NCI-H187 treated with DMSO at 0.1 percent for 48 hours (cell line): ENCODE data around the gene GLTP.

Source experiments
- DNase-seq: peaks from one replicate; lab custom pipeline; 2025; lab: John Stamatoyannopoulos, UW

GLTP gene

DNA sequence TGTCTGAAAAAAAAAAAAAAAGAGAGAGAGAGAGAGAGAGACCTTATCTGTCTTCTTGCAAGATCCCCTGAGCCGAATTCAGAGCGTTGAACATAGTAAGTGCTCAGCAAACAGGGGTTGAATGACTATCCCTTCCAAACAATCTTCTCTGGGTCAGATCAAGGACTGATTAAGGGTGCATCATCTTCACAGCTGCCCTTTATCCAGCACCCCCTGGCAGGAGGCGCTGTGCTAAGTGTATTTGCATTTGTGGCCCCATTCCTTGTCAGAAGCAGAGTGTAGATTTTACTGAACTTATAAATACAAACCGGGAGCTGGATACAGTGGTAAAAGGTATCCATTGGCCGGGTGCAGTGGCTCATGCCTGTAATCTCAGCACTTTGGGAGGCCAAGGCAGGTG, 38.3 kb downstream of the GLTP start:
- no peak for DNase-seq

DNA sequence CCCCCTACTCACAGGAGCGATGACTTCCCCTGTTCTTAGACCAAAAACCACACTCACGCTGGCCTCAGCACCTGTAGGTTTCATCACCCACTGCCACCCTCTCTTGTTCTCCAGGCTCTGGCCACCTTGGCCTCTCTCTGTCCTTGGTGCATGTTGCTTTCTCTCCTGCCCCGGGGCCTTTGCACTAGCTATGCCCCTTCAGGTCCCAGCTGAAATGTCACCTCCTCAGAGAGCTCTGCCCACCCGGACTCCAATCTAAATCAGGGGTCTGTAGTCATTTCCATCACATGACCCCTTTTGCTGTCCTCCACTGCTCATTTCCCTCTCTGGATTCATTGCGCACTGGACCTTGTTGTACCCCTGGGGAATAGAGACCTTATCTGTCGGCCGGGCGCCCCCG, 39.0 kb downstream of the GLTP start:
- no peak for DNase-seq

DNA sequence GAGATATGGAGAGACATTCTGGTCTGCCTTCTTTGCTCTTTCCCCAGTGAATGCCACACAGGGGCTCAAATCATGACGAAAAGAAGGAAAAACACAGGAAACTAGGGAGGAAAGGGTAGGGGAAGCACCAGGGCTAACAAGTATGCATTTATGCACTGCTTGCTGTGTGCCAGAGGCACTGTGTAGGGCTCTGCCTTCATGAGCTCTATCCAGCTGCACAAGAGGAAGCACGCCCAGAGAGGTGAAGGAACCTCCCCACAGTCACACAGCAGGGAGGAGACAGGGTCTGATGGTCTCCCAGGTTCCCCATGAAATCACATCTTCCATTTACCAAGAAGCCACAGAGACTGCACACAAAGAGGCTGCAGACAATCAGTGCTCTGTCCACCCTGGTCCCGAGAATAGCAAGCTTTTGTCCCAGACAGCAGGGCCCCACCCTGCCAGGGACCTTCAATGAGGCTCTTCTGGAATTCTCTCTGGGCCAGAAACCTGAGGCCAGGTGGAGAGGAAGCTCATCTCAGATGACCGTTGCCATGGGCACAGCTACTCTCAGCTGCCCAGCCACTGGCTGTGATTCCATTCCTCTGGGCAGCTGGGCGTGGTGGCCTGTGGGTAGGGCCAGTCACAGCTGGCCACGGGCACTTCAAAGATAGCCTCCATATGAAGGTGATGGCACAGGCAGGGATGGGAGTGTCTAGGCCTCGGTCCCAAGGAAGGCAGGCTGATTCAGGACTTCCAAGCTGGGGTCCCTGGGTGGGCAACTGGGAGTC, 39.9 kb downstream of the GLTP start:
- peak; percentile 45 for DNase-seq

DNA sequence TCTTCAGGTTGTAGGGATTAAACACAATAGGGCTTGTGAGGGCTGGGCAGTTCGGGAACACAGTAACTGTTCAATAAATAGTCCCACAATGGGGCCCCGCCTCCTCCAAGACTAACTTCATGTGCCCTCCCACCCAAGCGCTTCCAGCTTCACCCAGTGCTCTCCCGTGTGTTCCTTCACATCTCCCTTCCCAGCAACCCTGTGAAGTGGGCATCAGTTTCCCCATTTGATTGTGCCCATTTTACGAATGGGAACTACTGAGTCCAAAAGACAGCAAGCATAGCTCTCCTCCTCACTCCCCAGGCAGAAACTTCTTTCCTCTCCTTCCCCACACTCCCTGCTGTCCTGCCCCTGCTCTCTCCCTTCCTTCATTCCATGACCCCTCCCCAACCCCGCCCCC, 40.9 kb downstream of the GLTP start:
- no peak for DNase-seq

DNA sequence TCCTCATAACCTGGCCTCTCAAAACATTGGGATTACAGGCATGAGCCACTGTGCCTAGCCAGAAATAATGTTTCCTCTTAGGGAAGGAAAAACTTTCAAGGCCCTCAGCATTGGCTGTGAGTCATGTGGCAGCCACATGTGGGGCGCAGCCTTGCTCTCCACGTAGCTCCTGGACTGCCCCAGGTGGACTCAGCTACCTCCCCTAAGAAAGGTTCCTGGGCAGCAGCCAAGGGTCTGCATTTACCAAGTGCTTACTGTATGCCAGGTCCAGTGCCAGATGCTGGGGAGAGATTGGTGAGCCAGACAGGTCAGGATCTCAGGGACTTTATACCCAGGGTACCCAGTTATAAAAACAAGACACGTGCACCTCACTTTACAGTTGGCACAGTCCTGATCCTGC, 43.4 kb downstream of the GLTP start:
- no peak for DNase-seq

DNA sequence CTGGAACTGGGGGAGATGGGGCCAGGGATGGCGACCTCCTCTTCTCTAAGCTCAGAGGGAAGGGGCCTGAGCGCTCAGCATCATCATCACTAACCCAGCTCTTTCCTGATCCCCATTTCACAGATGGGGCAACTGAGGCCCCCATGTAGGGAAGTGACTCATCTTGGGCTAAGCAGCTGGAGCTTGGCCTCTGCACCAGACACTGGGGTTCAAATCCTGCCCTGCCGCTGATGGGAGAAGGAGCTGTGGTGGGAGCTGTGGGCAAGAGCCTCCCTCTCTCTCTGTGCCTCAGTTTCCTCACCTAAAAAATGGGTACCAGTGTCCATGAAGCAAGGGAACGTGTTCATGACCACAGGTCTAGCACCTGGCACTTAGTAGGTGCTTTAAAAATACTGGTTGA, 44.5 kb downstream of the GLTP start:
- DNase-seq, result no peak

DNA sequence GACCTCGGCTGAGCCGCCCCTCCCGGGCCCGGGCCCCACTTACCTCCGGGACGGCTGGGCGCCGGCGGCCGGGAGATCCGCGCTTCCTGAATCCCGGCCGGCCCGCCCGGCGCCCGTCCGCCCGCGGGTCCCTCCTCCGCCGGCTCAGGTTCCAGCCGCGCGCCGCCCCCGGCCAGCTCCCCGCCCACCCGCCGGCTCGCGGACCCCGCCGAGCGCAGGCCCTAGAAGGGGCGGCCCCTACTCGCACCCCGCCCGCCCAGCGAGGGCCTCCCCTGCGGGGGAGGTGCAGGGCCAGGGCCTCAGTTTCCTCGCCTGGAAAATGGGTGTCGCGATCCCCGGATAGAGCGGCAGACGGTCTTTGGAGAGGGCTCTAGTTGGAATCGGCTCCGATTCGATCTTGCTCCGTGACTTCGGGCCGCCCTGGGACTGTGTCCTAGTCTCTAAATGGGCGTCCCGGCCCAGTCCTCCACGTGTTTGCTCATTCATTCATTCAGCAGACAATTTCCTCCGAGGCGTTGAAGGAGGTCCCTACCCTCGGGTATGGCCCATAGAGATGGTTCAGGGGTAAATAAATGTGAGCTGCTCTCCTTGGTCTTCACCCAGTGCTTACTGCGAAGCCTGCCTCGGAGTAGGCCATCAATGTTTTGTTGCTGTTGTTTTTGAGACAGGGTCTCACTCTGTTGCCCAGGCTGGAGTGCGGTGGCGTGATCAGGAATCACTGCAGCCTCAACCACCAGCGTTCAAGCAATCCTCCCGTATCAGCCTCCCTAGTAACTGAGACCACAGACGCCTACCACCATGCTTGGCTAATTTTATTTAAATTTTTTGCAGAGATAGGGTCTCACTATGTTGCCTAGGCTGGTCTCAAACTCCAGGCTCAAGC, 46.8 kb downstream of the GLTP start, which contains the start of gene TRPV4:
Gene TRPV4 (minus strand): TSS at position 92 of the 883 bp plus-strand sequence. CDS start 18,602 bp downstream, outside the sequence.
- no peak for DNase-seq

DNA sequence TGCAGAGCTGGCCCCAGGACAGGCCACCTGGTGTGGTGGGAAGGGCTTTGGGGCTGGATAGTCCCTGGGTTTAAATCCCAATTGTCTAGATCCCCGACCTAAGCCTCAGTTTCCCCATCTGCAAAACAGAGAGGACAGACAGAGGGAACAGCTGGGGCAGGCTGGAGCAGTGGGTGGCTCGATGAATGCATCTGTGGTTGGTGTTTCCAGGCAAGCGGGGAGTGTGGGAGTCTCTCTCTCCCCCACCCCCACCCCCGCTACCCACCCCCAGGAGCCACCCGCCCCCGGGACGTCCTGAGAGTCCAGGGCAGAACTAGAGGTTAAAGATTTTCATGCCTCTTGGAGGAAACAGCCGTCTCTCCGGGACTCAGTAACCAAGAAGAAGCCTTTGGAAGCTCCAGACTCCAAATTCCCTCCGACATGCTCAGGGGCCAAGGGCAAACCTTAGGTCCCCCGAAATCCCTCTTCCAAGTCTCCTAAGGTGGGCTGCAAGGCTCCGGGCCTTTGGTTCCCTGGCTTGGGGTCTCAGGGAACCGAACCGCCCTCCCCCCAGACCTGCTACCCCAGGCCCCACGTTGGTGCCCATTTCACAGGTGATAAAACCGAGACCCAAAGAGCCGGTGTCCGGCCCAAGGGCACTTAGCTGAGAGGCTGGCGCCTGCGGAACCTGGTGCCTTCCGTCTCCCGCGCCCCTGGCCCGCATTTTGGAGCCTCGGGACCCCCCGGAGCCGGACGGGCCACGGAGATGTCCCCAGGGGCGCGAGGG, 47.6 kb downstream of the GLTP start:
- DNase-seq, result no peak

DNA sequence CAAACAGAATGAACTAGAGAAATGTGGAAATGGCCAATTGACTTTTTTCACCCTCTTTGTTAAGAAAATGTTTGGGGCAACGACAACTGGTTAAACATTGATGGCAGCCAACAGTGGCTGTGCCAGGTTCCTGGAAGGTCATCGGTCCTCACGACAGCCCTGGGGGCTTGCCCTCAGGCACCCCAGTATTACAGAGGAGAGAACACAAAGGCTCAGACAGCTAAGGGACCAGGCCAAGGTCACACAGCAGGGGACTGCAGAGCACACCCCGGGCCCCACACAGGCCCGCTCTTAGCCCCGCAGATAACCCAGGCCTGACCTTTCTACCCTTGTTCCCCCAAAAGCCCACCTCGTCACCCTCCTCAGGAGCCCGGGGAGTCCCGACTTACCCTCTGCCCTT, 48.4 kb downstream of the GLTP start:
- no peak for DNase-seq

DNA sequence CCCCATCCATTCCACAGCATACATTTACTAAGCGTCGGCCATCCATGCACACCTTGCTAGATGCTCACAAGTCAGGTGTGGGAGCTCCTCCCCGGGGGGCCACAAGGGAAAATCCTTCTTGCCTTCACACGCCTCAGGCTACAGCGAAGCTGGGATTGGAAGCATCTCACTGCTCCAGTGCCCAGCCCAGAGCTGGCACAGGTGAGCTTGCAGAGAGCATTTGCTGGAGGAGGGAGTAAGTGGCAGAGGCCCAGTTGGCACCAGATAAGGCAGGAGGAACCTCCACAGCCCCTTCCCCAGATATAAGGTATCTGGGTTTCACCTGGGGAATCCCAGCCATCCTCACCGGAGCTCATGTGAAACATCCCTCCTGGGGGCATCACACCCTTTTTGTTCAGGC, 49.0 kb downstream of the GLTP start:
- DNase-seq, result no peak

DNA sequence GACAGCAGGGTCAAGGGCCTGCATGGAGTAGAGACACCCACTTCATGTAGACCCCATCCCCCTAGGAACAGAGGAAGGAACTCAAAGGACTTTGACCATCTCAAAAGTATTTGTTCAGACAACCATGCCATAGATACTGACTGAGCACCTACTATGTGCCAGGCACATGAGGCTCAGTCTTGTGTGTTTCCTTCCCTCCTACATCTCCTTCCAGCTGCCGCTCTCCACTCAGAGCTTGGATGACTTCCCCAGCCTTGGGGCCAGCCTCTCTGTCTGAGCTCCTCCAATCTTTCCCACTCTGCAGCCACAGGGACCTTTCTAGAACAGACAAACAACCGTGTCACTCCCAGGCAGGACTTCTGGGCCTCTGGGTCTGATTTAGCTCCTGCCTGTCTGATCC, 49.6 kb downstream of the GLTP start:
- DNase-seq, result no peak

DNA sequence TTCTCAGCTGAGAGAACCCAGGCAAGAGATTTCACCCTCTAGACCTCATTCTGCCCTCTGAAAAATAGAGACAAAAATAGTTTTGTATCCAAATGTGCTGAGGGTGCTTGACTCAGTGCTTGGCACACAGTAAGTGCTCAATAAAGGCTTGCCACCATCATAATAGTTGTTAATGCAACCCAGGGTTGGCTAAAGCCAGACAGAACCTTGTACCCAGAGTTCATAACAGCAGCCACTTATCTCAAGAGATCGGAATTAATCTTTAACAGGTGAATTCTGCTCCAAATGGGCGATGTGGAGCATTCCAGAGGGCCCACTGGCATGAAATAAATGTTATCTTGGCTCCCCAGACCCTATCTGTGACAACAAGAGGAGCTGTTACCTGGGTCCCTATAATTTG, 50.1 kb downstream of the GLTP start:
- no peak for DNase-seq

DNA sequence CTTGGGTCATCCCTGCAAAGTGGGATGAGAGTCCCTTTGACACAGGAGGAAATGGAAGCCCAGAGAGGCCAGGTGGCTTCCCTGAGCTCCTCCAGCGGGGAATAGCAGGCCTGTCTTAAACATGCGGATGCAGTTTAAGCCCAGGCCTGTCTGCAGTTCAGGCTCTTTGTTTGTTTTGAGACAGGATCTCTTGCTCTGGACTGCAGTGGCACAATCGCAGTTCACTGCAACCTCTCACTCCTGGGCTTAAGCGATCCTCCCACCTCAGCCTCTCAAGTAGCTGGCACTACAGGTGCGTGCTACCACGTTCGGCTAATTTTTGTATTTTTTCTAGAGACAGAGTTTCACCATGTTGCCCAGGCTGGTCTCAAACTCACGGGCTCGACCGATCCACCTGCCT, 50.7 kb downstream of the GLTP start:
- no peak for DNase-seq

DNA sequence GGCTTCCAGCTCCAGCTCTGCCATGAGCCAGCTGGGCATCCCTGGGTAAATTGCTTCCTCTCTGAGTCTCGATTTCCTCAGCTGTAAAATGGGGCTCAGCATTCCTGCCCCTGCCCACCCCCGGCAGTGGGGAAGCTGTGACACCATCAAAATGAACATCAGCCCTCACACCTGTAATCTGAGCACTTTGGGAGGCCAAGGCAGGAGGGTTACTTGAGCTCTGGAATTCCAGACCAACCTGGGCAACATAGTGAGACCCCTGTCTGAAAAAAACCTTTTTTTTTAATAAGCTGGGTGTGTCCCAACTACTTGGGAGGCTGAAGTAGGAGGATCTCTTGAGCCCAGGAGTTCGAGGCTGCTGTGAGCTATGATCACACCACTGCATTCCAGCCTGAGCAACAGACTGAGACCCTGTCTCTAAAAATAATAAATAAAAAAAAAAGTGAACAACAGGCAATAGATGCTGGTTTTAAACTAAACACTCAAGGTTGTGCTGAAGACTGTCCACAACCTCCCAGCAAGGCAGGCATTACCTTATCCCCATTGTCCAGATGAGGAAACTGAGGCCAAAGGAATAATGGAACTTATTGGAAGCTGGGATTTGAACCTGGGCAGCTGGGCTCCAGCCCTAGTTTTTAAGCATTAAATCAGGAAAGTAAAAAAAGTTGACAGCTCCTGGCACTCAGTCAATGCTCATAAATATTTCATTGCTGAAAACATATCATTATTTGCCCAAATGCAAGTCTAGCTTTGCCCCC, 51.4 kb downstream of the GLTP start:
- no peak for DNase-seq

DNA sequence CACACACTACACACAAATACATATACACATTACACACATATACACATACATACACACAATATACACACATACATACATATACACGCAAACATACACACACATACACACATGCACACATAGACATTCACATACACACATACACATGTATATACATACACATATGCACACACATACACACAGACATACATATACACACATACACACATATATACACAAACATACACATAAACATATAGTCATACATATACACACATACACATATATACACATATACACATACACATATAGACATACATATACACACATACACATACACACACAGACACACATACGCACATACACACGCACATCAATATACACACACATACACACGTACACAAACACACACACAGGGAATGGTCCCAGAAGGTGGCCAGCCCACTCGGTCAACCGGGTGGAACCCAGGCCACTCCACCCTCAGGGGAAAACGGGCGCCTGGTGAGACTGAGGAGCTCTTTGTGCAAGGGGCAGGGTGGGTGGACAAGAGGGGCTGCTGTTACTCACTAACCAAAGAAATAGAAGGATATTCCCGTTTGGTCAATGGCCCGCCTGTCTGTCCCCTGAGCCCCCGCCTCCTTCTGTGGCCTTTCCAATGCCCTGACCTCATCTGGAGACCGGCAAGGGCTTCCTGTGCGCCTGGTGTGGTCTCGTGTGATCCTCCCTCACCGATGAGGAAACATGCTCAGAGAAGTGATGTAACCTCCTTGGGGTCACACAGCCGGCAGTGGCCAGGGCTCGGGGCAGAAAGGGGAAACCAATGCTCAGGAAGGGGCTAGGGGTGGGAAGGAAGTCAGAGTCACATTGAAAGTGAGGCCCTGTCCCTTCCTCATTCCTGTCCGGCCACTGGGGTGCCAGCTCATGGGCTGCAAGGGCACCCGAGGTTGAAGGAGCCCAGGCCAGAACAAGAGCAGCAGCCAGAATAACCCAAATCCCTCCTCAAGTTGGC, 52.5 kb downstream of the GLTP start:
- DNase-seq, result no peak

DNA sequence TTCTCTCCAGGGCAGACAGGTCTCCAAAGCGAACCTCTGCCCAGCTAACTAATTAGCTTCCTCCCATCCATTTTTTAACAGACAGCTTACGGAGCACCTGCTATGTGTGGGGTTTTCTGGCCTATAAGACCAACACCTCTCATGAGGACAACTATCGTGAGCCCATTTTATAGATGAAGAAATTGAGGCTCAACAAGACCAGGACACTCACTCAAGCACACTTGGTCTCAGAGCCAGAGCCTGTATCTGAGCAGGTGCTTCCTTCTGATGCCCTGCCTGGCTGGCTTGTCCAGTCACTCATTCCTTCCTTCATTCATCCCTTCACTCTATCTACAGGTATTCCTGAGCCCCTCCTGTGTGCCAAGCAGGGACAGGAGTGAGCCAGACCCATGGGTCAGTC, 53.3 kb downstream of the GLTP start:
- no peak for DNase-seq

DNA sequence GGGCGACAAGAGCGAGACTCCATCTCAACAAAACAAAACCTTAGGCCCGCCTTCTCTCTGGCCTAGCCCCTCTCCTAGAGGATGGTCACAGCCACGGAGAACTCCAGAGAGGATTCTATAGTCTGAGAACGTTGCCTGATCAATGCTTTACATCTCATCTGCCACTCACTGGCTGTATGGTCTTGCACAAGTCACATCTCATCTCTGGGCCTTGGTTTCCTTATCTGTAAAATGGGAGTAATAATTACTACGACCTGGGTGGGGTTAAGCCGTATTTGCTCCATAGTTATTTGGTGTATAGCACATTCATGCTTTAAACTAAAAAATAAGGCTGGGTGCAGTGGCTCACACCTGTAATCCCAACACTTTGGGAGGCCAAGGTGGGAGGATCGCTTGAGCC, 55.6 kb downstream of the GLTP start:
- no peak for DNase-seq

DNA sequence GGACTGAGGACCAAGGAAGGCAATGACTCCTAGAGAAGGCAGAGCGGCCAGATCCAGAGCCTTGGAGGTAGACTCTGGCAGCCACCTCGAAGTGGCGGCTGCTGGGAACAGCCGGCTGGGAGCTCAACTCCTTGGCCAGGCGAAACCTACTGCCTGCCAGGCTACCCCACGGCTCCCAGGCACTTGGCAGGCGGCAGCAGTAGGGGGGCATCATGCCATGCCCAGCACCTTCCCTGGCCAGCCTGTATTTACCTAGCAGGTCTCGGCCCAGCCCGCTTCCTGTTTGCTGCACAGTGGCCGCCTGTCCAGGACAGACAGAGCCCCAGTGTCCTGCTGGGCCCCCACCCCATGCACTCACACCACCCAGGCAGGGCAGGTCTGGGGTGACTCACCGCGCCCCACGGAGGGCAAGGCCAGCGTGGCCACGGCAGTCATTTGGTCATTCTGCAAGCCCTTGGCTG, 57.4 kb downstream of the GLTP start:
- no peak for DNase-seq

DNA sequence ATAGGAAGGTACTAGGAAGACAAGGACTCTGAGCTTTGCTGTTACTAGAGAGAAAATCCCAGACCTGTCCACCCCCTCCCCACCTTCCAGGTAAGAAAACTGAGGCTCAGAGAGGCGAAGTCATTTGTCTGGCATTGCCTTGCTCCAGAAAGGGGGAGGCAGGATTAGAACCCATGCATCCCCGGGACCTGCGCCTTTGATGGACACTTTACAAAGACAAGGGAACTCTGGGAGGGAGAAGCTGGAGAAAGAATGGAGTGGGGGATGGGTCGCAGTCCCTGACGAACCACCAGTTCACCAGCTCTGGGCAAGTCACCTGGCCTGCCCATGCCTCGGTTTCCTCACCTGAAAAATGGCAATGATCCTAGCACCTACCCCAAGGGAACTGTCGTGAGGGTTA, 57.9 kb downstream of the GLTP start:
- DNase-seq, result no peak

DNA sequence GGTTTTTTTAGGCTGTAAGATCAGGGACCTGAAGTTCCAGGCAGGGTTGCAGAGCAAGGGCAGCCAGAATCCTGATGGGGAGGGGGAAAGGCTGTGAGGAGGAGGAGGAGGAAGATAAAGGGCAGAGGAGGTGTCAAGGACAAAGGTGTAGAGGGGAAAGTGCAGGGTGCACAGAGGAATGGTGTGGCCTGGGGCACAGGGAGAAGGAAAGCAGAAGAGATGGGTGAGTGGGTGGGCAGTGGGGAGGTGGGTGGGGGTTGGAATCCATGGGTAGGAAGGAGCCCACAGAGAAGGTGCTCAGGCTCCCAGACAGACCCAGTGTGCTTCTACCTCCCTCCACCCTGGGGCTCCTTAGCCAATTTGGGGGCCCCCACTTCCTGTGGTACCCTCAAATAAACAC, 58.4 kb downstream of the GLTP start:
- DNase-seq, result no peak
